B cell (primary cell): ENCODE measurements around the gene HELT. TPM values are rescaled to one million over a fixed set of nuclear protein-coding genes. Genes with fewer than 3 reads are reported as not detected.

Experiments
- ATAC-seq: fragments of 200-7000 bp; cut with Tn5 transposase; one replicate; pipeline ENCODE4 v1.10.0; 2021; ENCODE audit warnings: low read depth, mild to moderate bottlenecking, moderate number of reproducible peaks, moderate library complexity
- CTCF ChIA-PET: fragments of 350-600 bp; sonication (Branson Sonifier 250); formaldehyde crosslinking; loops from one replicate; lab custom pipeline; 2021; ENCODE audit warnings: antibody characterized with exemption, inconsistent platforms; lab: Charles Lee
- POLR2A ChIA-PET: fragments of 350-600 bp; sonication (Branson Sonifier 250); formaldehyde crosslinking; loops from one replicate; lab custom pipeline; 2021; ENCODE audit warnings: antibody characterized with exemption; lab: Charles Lee
- DNase-seq: peaks from one replicate; pipeline ENCODE4 v3.0.0; 2013
- H2AFZ ChIP-seq: 2 replicates; pipeline ENCODE4 v1.6.1; 2012; ENCODE audit warnings: mild to moderate bottlenecking, low read depth, low read length; ENCODE audit not compliant: insufficient read depth, poor library complexity, severe bottlenecking
- H3K27ac ChIP-seq, 2 donors: 1 replicate in 1 of 2; 2 replicates in 1 of 2; pipeline ENCODE4 v1.5.1; 2012 to 2013; ENCODE audit warnings: low read length in 2 of 2, mild to moderate bottlenecking in 2 of 2, moderate library complexity in 1 of 2
- H3K27me3 ChIP-seq, 4 experiments: fragments of 200-600 bp in 1 of 4; sonication (generic) in 1 of 4; replicated peaks in 1 of 4; 1 replicate in 2 of 4; 2 replicates in 2 of 4; pipeline versions ENCODE4 v1.6.1 to v1.7.0; 2013 to 2016; ENCODE audit warnings: low read length in 3 of 4, mild to moderate bottlenecking in 2 of 4, mixed read lengths in 1 of 4, moderate library complexity in 1 of 4; ENCODE audit not compliant: insufficient read depth in 4 of 4, control insufficient read depth in 3 of 4; ENCODE audit errors: control extremely low read depth in 1 of 4
- H3K36me3 ChIP-seq, 2 experiments: replicated peaks in 1 of 2; 1 replicate in 1 of 2; 2 replicates in 1 of 2; pipeline versions ENCODE4 v1.6.1 to v1.7.1; 2013; ENCODE audit warnings: low read length in 1 of 2; ENCODE audit not compliant: insufficient read depth in 2 of 2, control insufficient read depth in 1 of 2; ENCODE audit errors: control extremely low read depth in 1 of 2, extremely low read depth in 1 of 2
- H3K4me1 ChIP-seq, 2 donors: fragments of 200-600 bp in 1 of 2; sonication (generic) in 1 of 2; 1 replicate in 1 of 2; 2 replicates in 1 of 2; pipeline versions ENCODE4 v1.5.1 to v1.6.1; 2013 to 2017; ENCODE audit warnings: low read length in 2 of 2; ENCODE audit not compliant: control insufficient read depth in 2 of 2, insufficient read depth in 2 of 2
- H3K4me2 ChIP-seq: replicated peaks from 2 replicates; pipeline ENCODE3; 2012; ENCODE audit warnings: mild to moderate bottlenecking, low read depth, low read length; ENCODE audit not compliant: poor library complexity, severe bottlenecking
- H3K4me3 ChIP-seq, 5 experiments: fragments of 200-600 bp in 1 of 5; sonication (generic) in 1 of 5; 1 replicate in 3 of 5; 2 replicates in 2 of 5; pipeline versions ENCODE4 v1.5.1 to v1.7.0; 2011 to 2016; ENCODE audit warnings: low read length in 4 of 5, mild to moderate bottlenecking in 4 of 5, low read depth in 2 of 5, control low read depth in 1 of 5, moderate library complexity in 1 of 5; ENCODE audit not compliant: insufficient read depth in 1 of 5; ENCODE audit errors: control extremely low read depth in 1 of 5, extremely low read depth in 1 of 5
- H3K79me2 ChIP-seq: fragments of 200-600 bp; sonication (generic); one replicate; pipeline ENCODE4 v1.6.0; 2016; ENCODE audit warnings: low read length; ENCODE audit not compliant: control insufficient read depth, insufficient read depth
- H3K9ac ChIP-seq: fragments of 200-600 bp; sonication (generic); 2 replicates; pipeline ENCODE4 v1.6.1; 2017; ENCODE audit warnings: mild to moderate bottlenecking, low read length, moderate library complexity
- H3K9me3 ChIP-seq, 3 donors: one replicate each; pipeline versions ENCODE4 v1.6.1 to v1.7.1; 2013; ENCODE audit warnings: low read length in 2 of 3; ENCODE audit not compliant: control insufficient read depth in 2 of 3, insufficient read depth in 1 of 3; ENCODE audit errors: control extremely low read depth in 1 of 3
- H4K20me1 ChIP-seq: 2 replicates; pipeline ENCODE4 v1.6.0; 2012; ENCODE audit warnings: mild to moderate bottlenecking, low read length; ENCODE audit not compliant: insufficient read depth, control insufficient read depth, poor library complexity, severe bottlenecking
- H3K27ac Mint-ChIP-seq: one replicate; pipeline ENCODE4 v1.8.0; 2021; ENCODE audit warnings: mixed read lengths
- H3K27me3 Mint-ChIP-seq: one replicate; pipeline ENCODE4 v1.8.0; 2021; ENCODE audit warnings: mixed read lengths
- H3K4me1 Mint-ChIP-seq: one replicate; pipeline ENCODE4 v1.8.0; 2021; ENCODE audit warnings: mixed read lengths
- H3K4me3 Mint-ChIP-seq: one replicate; pipeline ENCODE4 v1.8.0; 2021; ENCODE audit warnings: mixed read lengths
- H3K9me3 Mint-ChIP-seq: one replicate; pipeline ENCODE4 v1.8.0; 2022; ENCODE audit warnings: mixed read lengths; ENCODE audit not compliant: insufficient read depth
- CTCF ChIP-seq: fragments of 200-600 bp; IDR thresholded peaks from one replicate; pipeline ENCODE4 v1.8.0; 2022; ENCODE audit warnings: antibody characterized with exemption, mild to moderate bottlenecking
- EZH2 ChIP-seq: IDR thresholded peaks from 2 replicates; pipeline ENCODE4 v1.6.1; 2012; ENCODE audit warnings: borderline replicate concordance, low read depth, mild to moderate bottlenecking, moderate library complexity, low read length; ENCODE audit not compliant: insufficient read depth, poor library complexity, severe bottlenecking
- WGBS: methylation state at CpG from one replicate; pipeline ENCODE4 v1.1.5; 2013; ENCODE audit warnings: missing lambda C conversion rate; ENCODE audit not compliant: insufficient coverage; 5-methylcytosine and 5-hydroxymethylcytosine counted together
- intact Hi-C: fragments of 100-400 bp; cut with micrococcal nuclease; formaldehyde crosslinking; loops from one replicate; pipeline ENCODE4 v1.10.0; 2022
- polyA plus RNA-seq: library from polyadenylated mRNA; depleted of rRNA; stranded (reverse); fragments of >200 nt; gene quantifications from 2 replicates; pipeline ENCODE4 v1.2.3, GENCODE V29; 2012
- total RNA-seq, 2 donors: library from RNA; stranded (reverse); fragments of 120-200 nt in 1 of 2; gene quantifications; 1 replicate in 1 of 2; 2 replicates in 1 of 2; pipeline versions ENCODE4 v1.2.3 to v1.2.4, GENCODE V29; 2013 to 2022

HELT gene
- total and polyA plus RNA-seq, 2 donors (not counting 1 experiment from before 2014, with no cell fraction given), result not detected

GRCh38 chr4:185054886-185055285, 36.6 kb downstream of the HELT start:
- ATAC-seq, result no peak
- CTCF ChIA-PET, result interaction anchor here (0.6 kb wide), 1 partner anchor 562 kb away, joined by 3 read pairs; no protein-coding TSS in a partner anchor

GRCh38 chr4:185061610-185062009, 43.3 kb downstream of the HELT start:
- peaks cover 3% of the 10 kb centered on the region for H3K9me3 Mint-ChIP-seq
- Histone ChIP-seq H3K4me3 (no peak overlapping the region), H3K27ac (no peak overlapping the region), H2AFZ (no peak overlapping the region), H3K4me2 (no peak overlapping the region), H3K27me3 (peaks cover 0 to 9% (median 3%) of the 10 kb centered on the region in 4 experiments), H3K9me3 (peaks cover 0 to 1% (median 0%) of the 10 kb centered on the region in 3 donors), H3K36me3 (no peaks in the 10 kb centered on the region), H3K79me2 (no peaks in the 10 kb centered on the region), H3K9ac (no peak overlapping the region), H4K20me1 (no peaks in the 10 kb centered on the region), H3K4me1 (no peaks in the 10 kb centered on the region)
- WGBS, result 80% methylated on average over 1 of the region's 3 CpGs
- DNase-seq (no peak), ATAC-seq (no peak)
- no peaks in the 10 kb centered on the region for H3K4me1 Mint-ChIP-seq
- TF ChIP-seq EZH2 (no peak), CTCF (no peak)
- ChIA-PET CTCF (no interaction called here), POLR2A (no interaction called here)
- H3K4me3 Mint-ChIP-seq, result no peak overlapping the region
- intact Hi-C loops, result no loop called here
- peaks cover 39% of the 10 kb centered on the region for H3K27me3 Mint-ChIP-seq
- H3K27ac Mint-ChIP-seq, result no peak overlapping the region

More at GRCh38 chr4:185054886-185055285, 36.6 kb downstream of the HELT start:
- no peaks in the 10 kb centered on the region for H3K4me1 ChIP-seq
- no peak overlapping the region for H3K27ac Mint-ChIP-seq
- H3K9me3 Mint-ChIP-seq, result no peaks in the 10 kb centered on the region
- no peak overlapping the region for H3K9ac ChIP-seq
- TF ChIP-seq CTCF (no peak), EZH2 (no peak)
- no peak overlapping the region for H3K4me2 ChIP-seq
- H3K9me3 ChIP-seq, result peaks cover 0 to 7% (median 0%) of the 10 kb centered on the region in 3 donors
- 92% methylated on average over 6 of the region's 7 CpGs for WGBS
- peaks cover 46% of the 10 kb centered on the region for H3K27me3 Mint-ChIP-seq
- intact Hi-C loops, result no loop called here
- peaks cover 0 to 8% (median 0%) of the 10 kb centered on the region in 4 experiments for H3K27me3 ChIP-seq
- no peaks in the 10 kb centered on the region for H3K79me2 ChIP-seq
- H4K20me1 ChIP-seq, result no peaks in the 10 kb centered on the region
- no peaks in the 10 kb centered on the region for H3K4me1 Mint-ChIP-seq
- no peaks in the 10 kb centered on the region for H3K36me3 ChIP-seq
- no peak for DNase-seq
- POLR2A ChIA-PET, result no interaction called here
- H3K27ac ChIP-seq, result no peak overlapping the region
- no peak overlapping the region for H3K4me3 Mint-ChIP-seq
- H2AFZ ChIP-seq, result no peak overlapping the region
- H3K4me3 ChIP-seq, result no peak overlapping the region
